Astrocyte (in vitro differentiated cells and primary cell): ENCODE results near the gene DNAH2.

Experiments
- CTCF ChIP-seq: IDR thresholded peaks from 2 replicates; pipeline ENCODE4 v1.5.1; 2011; ENCODE audit warnings: low read depth, mild to moderate bottlenecking, inconsistent platforms, low read length, moderate library complexity; ENCODE audit not compliant: insufficient read depth
- EZH2 ChIP-seq: IDR thresholded peaks from 2 replicates; pipeline ENCODE4 v1.6.1; 2012; ENCODE audit warnings: mild to moderate bottlenecking, low read length, inconsistent platforms; ENCODE audit not compliant: insufficient read depth

- TF ChIP-seq CTCF (no peak), EZH2 (no peak)
These were observed 59.5 kb downstream of the DNAH2 start for GRCh38 chr17:7777017-7777416.
